Naive thymus-derived CD4-positive, alpha-beta T cell (primary cell): ENCODE data around the gene GNB3. TPM values are rescaled to one million over a fixed set of nuclear protein-coding genes. Genes with fewer than 3 reads are reported as not detected.
"Not testable (repeated sequence)": the region's sequence is repeated elsewhere in the genome, so short reads cannot be mapped to it uniquely, and the experiment has no call there.

ENCODE experiments used
- ATAC-seq: fragments of 150-1000 bp; cut with Tn5 transposase; 2 replicates; pipeline ENCODE4 v1.10.0; 2021; ENCODE audit warnings: mild to moderate bottlenecking, moderate library complexity
- CTCF ChIA-PET: fragments of 350-600 bp; sonication (Branson Sonifier 250); formaldehyde crosslinking; loops from one replicate; lab custom pipeline; 2021; ENCODE audit warnings: antibody characterized with exemption; lab: Charles Lee
- POLR2A ChIA-PET: fragments of 350-600 bp; sonication (Branson Sonifier 250); formaldehyde crosslinking; loops from one replicate; lab custom pipeline; 2021; ENCODE audit warnings: antibody characterized with exemption, inconsistent platforms; lab: Charles Lee
- DNase-seq, 9 donors: peaks; one replicate each; pipeline versions ENCODE4 v3.0.0 to v3.0.0-alpha.2; 2020 to 2022; ENCODE audit warnings: mixed read lengths in 1 of 9
- H3K27ac ChIP-seq: one replicate; pipeline ENCODE4 v1.7.0; 2013; ENCODE audit warnings: mild to moderate bottlenecking, low read depth, low read length, moderate library complexity
- H3K27me3 ChIP-seq, 2 donors: one replicate each; pipeline ENCODE4 v1.7.0; 2013; ENCODE audit warnings: low read length in 2 of 2, mild to moderate bottlenecking in 2 of 2, moderate library complexity in 2 of 2; ENCODE audit not compliant: control insufficient read depth in 2 of 2, insufficient read depth in 2 of 2
- H3K36me3 ChIP-seq, 3 experiments: 1 replicate in 2 of 3; 2 replicates in 1 of 3; pipeline ENCODE4 v1.7.0; 2013; ENCODE audit warnings: low read length in 3 of 3, mild to moderate bottlenecking in 3 of 3, moderate library complexity in 1 of 3; ENCODE audit not compliant: insufficient read depth in 3 of 3, control insufficient read depth in 2 of 3
- H3K4me1 ChIP-seq, 2 donors: one replicate each; pipeline ENCODE4 v1.7.0; 2013; ENCODE audit warnings: low read length in 2 of 2, mild to moderate bottlenecking in 2 of 2, moderate library complexity in 1 of 2; ENCODE audit not compliant: control insufficient read depth in 2 of 2, insufficient read depth in 2 of 2
- H3K4me3 ChIP-seq: 2 replicates; pipeline ENCODE4 v1.7.0; 2013; ENCODE audit warnings: mild to moderate bottlenecking, low read length
- H3K9me3 ChIP-seq, 3 experiments: 1 replicate in 2 of 3; 2 replicates in 1 of 3; pipeline ENCODE4 v1.7.0; 2013; ENCODE audit warnings: low read length in 3 of 3; ENCODE audit not compliant: control insufficient read depth in 2 of 3
- H3K27ac Mint-ChIP-seq, 9 donors: one replicate each; pipeline ENCODE4 v1.8.0; 2020 to 2022; ENCODE audit warnings: mixed read lengths in 9 of 9, mild to moderate bottlenecking in 8 of 9, moderate library complexity in 5 of 9, inconsistent platforms in 2 of 9
- H3K27me3 Mint-ChIP-seq, 5 donors: one replicate each; pipeline ENCODE4 v1.8.0; 2021 to 2022; ENCODE audit warnings: mixed read lengths in 5 of 5, mild to moderate bottlenecking in 1 of 5
- H3K36me3 Mint-ChIP-seq, 5 donors: one replicate each; pipeline ENCODE4 v1.8.0; 2020 to 2022; ENCODE audit warnings: mixed read lengths in 5 of 5, mild to moderate bottlenecking in 3 of 5, inconsistent platforms in 1 of 5
- H3K4me1 Mint-ChIP-seq, 7 donors: one replicate each; pipeline ENCODE4 v1.8.0; 2020 to 2022; ENCODE audit warnings: mixed read lengths in 7 of 7, mild to moderate bottlenecking in 3 of 7, inconsistent platforms in 1 of 7
- H3K4me3 Mint-ChIP-seq, 10 donors: one replicate each; pipeline ENCODE4 v1.8.0; 2020 to 2022; ENCODE audit warnings: mild to moderate bottlenecking in 10 of 10, mixed read lengths in 10 of 10, moderate library complexity in 6 of 10, inconsistent platforms in 2 of 10
- H3K9me3 Mint-ChIP-seq, 11 donors: one replicate each; pipeline ENCODE4 v1.8.0; 2020 to 2022; ENCODE audit warnings: mixed read lengths in 11 of 11, mild to moderate bottlenecking in 4 of 11, inconsistent platforms in 1 of 11, moderate library complexity in 1 of 11
- intact Hi-C, 2 donors: fragments of 100-400 bp; cut with micrococcal nuclease; formaldehyde crosslinking; loops; one replicate each; pipeline ENCODE4 v1.15.1; 2023
- polyA plus RNA-seq, 2 donors: library from polyadenylated mRNA; unstranded; fragments of 300-500 nt; fragmentation: Illumina TruSeq; gene quantifications; one replicate each; pipeline ENCODE4 v1.2.3, GENCODE V29; 2021
- total RNA-seq, 6 experiments: library from RNA in 5 of 6; stranded (reverse) in 5 of 6; gene quantifications; 1 replicate in 5 of 6; 2 replicates in 1 of 6; pipeline ENCODE4 v1.2.3 and lab custom pipeline; 2021 to 2026

Gene GNB3
- total and polyA plus RNA-seq, 7 experiments from 2014 or later, result 0.23 to 11.8 (median 2.5) TPM; not detected in 1

- H3K27me3 ChIP-seq, H3K27ac ChIP-seq, H3K9me3 Mint-ChIP-seq, ATAC-seq, H3K27me3 Mint-ChIP-seq, DNase-seq, H3K4me3 ChIP-seq, H3K9me3 ChIP-seq: not testable (repeated sequence)
- H3K4me1 Mint-ChIP-seq, result peaks cover 20 to 34% (median 23%) of the 10 kb centered on the region in 7 donors
- peak overlapping the region in 5 of 9 donors; percentile 38 to 87 (median 70) for H3K27ac Mint-ChIP-seq
- ChIA-PET CTCF (interaction anchor here (0.6 to 2.2 kb wide), 2 partner anchors 13 to 247 kb away, joined by 3 to 8 read pairs; partner anchors contain the start of gene USP5), POLR2A (interaction anchor here (1.4 to 6.5 kb wide), 5 partner anchors 8 to 112 kb away, joined by 3 to 90 read pairs (median 4); partner anchors contain the start of genes CDCA3, MLF2, SPSB2 and USP5)
- peaks cover 15 to 61% (median 18%) of the 10 kb centered on the region in 3 experiments for H3K36me3 ChIP-seq
- peak overlapping the region in 9 of 10 donors; percentile 9 to 91 (median 71) for H3K4me3 Mint-ChIP-seq
- peaks cover 10 to 55% (median 28%) of the 10 kb centered on the region in 5 donors for H3K36me3 Mint-ChIP-seq
- peaks cover 21 to 23% of the 10 kb centered on the region in 2 donors for H3K4me1 ChIP-seq
- intact Hi-C loops, result loop anchor here in 1 of 2 donors (5.0 kb wide), 1 partner anchor 227 kb away; the partner anchor contains the start of gene C1R
These were observed 24.6 kb downstream of the GNB3 start for GRCh38 chr12:6865307-6865706.

- H3K27me3 ChIP-seq, result no peaks in the 10 kb centered on the region
- peak overlapping the region; percentile 61 for H3K4me3 ChIP-seq
- H3K36me3 ChIP-seq, result peaks cover 6 to 61% (median 8%) of the 10 kb centered on the region in 3 experiments
- no peaks in the 10 kb centered on the region for H3K9me3 ChIP-seq
- ChIA-PET CTCF (interaction anchor here (0.9 to 3.8 kb wide), 2 partner anchors 14 to 81 kb away, joined by 3 to 31 read pairs; partner anchors contain the start of genes CDCA3 and USP5), POLR2A (interaction anchor here (0.9 to 6.5 kb wide), 13 partner anchors 10 to 774 kb away, joined by 3 to 90 read pairs (median 4); partner anchors contain the start of genes C12orf57, CDCA3, MLF2 and RNU7-1)
- H3K9me3 Mint-ChIP-seq, result no peaks in the 10 kb centered on the region
- DNase-seq (no peak), ATAC-seq (no peak)
- peaks cover 5 to 55% (median 19%) of the 10 kb centered on the region in 5 donors for H3K36me3 Mint-ChIP-seq
- peak overlapping the region; percentile 82 for H3K27ac ChIP-seq
- H3K4me1 Mint-ChIP-seq, result peaks cover 25 to 44% (median 32%) of the 10 kb centered on the region in 7 donors
- H3K4me3 Mint-ChIP-seq, result peak overlapping the region; percentile 87 to 93 (median 90)
- H3K27ac Mint-ChIP-seq, result peak overlapping the region; percentile 33 to 95 (median 85)
- H3K4me1 ChIP-seq, result peaks cover 29% of the 10 kb centered on the region in 2 donors
- intact Hi-C loops, result loop anchor here in 1 of 2 donors (5.0 kb wide), 1 partner anchor 226 kb away; the partner anchor contains the start of gene C1R
- no peaks in the 10 kb centered on the region for H3K27me3 Mint-ChIP-seq
These were observed 25.6 kb downstream of the GNB3 start for GRCh38 chr12:6866163-6866919.

- H3K27me3 ChIP-seq, result no peaks in the 10 kb centered on the region
- Mint-ChIP-seq H3K27ac (peak overlapping the region; percentile 68 to 95 (median 87)), H3K9me3 (no peaks in the 10 kb centered on the region), H3K4me1 (peaks cover 30 to 50% (median 38%) of the 10 kb centered on the region in 7 donors), H3K4me3 (peak overlapping the region; percentile 87 to 93 (median 90)), H3K27me3 (no peaks in the 10 kb centered on the region), H3K36me3 (peaks cover 4 to 55% (median 18%) of the 10 kb centered on the region in 5 donors)
- no peaks in the 10 kb centered on the region for H3K9me3 ChIP-seq
- ChIA-PET POLR2A (interaction anchor here (0.9 to 6.5 kb wide), 15 partner anchors 10 to 773 kb away, joined by 3 to 90 read pairs (median 4); partner anchors contain the start of genes C12orf57, CDCA3, ENO2 and RNU7-1), CTCF (interaction anchor here (0.9 to 3.8 kb wide), 5 partner anchors 15 to 81 kb away, joined by 3 to 31 read pairs (median 4); partner anchors contain the start of genes CDCA3 and USP5)
- peak overlapping the region; percentile 61 for H3K4me3 ChIP-seq
- H3K27ac ChIP-seq, result peak overlapping the region; percentile 82
- ATAC-seq, result peak; percentile 10
- peaks cover 36% of the 10 kb centered on the region in 2 donors for H3K4me1 ChIP-seq
- peaks cover 6 to 55% (median 7%) of the 10 kb centered on the region in 3 experiments for H3K36me3 ChIP-seq
- peak in 1 of 9 donors; percentile 75 for DNase-seq
- intact Hi-C loops, result loop anchor here (1.0 to 5.0 kb wide), 4 partner anchors 15 to 225 kb away; partner anchors contain the start of genes USP5 (in 2 of the 2), C1R (in 1 of the 2), EMG1 (in 1 of the 2) and MLF2 (in 1 of the 2)
These were observed 26.2 kb downstream of the GNB3 start for GRCh38 chr12:6866920-6867412.

DNA sequence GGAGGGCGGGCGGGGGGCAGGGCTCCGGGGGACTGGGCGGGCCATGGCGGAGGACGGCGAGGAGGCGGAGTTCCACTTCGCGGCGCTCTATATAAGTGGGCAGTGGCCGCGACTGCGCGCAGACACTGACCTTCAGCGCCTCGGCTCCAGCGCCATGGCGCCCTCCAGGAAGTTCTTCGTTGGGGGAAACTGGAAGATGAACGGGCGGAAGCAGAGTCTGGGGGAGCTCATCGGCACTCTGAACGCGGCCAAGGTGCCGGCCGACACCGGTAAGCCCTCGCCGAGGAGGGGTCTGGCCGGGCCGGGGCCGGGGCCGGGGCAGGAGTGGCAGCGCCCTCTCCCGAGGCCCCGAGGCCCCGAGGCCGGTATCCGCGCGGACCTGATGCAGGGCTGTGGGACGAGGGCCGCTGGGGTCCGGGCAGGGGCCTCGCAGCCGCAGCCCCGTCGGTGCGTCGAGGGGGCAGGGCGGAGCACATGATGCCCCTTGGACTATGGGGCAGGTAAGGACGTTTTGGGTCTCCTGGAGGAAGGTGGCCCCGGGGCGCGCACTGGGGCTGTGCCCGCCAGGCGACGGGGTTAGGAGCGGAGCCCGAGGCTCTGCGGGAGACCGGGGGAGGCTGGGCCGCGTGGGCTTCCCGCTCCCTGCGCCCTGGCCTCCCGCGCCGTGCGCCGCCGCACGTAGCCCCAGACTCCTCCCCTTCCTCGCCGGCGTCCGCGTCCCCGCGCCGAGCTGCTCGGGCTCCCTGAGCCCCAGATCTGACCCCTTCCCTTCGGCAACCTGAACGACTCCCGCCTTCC lies 26.9 kb downstream of the GNB3 start, which contains the start of gene TPI1:
TPI1 (plus strand) TSS at position 119 of the 798 bp plus-strand sequence; CDS start at position 155, 36 bp downstream.
- Mint-ChIP-seq H3K36me3 (peaks cover 0 to 54% (median 14%) of the 10 kb centered on the region in 5 donors), H3K4me3 (peak within 1 kb of the TSS; percentile 87 to 93 (median 91)), H3K4me1 (peaks cover 34 to 55% (median 44%) of the 10 kb centered on the region in 7 donors), H3K9me3 (no peaks in the 10 kb centered on the region), H3K27ac (peak within 1 kb of the TSS; percentile 76 to 95 (median 87)), H3K27me3 (no peaks in the 10 kb centered on the region)
- Histone ChIP-seq H3K36me3 (peaks cover 6 to 54% (median 7%) of the 10 kb centered on the region in 3 experiments), H3K9me3 (no peaks in the 10 kb centered on the region), H3K4me3 (peak within 1 kb of the TSS; percentile 61), H3K27me3 (no peaks in the 10 kb centered on the region), H3K4me1 (peaks cover 38 to 39% of the 10 kb centered on the region in 2 donors), H3K27ac (peak within 1 kb of the TSS; percentile 82)
- DNase-seq (peak; percentile 40 to 87 (median 52)), ATAC-seq (peak; percentile 88)
- POLR2A ChIA-PET, result interaction anchor here (1.0 to 6.5 kb wide), 20 partner anchors 15 to 241 kb away, joined by 3 to 90 read pairs (median 4); partner anchors contain the start of genes C12orf57, CDCA3, ENO2 and RNU7-1
- CTCF ChIA-PET, result interaction anchor here (0.5 to 3.8 kb wide), 12 partner anchors 8 to 241 kb away, joined by 3 to 31 read pairs (median 4); partner anchors contain the start of genes C12orf57, CDCA3, RNU7-1 and USP5
- intact Hi-C loops, result loop anchor here (1.0 to 5.0 kb wide), 7 partner anchors 15 to 225 kb away; partner anchors contain the start of genes USP5 (in 2 of the 2), C1R (in 1 of the 2), EMG1 (in 1 of the 2) and MLF2 (in 1 of the 2)

DNA sequence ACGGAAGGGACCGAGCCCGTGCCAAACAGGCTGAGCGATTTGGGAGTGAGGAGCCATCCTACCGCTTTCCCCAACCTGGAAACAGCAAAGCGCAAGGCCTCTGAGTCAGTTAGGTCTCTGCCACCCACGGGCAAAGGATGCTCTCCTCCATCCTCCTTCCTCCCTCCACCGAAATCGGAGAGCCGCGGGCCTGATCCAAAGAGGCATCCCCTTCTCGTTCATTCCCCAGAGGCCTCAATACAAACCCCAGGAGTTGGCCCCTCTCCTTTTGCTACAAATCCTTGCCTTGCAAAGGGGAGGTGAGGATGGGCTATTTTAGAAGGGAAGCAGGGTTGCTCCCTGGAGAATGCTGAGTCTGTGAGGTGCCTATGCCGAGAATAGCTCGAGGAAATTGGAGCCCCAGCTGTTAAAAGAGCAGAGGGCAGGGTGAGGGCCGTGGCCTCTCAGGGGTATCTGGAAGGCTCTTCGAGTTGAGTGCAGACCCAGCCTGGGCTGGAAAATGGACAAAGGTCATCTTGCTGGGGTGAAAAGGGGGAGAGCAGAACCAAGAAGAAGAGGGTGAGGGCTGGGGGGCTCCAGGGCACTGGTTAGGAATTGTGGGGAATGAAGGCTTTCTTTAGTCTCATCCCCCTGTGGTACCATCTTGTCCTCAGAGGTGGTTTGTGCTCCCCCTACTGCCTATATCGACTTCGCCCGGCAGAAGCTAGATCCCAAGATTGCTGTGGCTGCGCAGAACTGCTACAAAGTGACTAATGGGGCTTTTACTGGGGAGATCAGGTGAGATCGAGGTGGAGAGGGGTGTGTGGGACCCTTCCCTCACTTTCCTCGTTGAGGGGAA lies 27.7 kb downstream of the GNB3 start:
- peaks cover 2 to 52% (median 6%) of the 10 kb centered on the region in 3 experiments for H3K36me3 ChIP-seq
- H3K36me3 Mint-ChIP-seq, result peaks cover 0 to 53% (median 10%) of the 10 kb centered on the region in 5 donors
- H3K4me3 Mint-ChIP-seq, result peak overlapping the region; percentile 87 to 93 (median 89)
- DNase-seq, result peak in 1 of 9 donors; percentile 11
- H3K9me3 Mint-ChIP-seq, result no peaks in the 10 kb centered on the region
- CTCF ChIA-PET, result interaction anchor here (0.9 to 6.9 kb wide), 16 partner anchors 9 to 244 kb away, joined by 3 to 45 read pairs (median 4); partner anchors contain the start of genes C12orf57, C1RL, CDCA3 and ENO2
- H3K27me3 Mint-ChIP-seq, result no peaks in the 10 kb centered on the region
- no peak for ATAC-seq
- POLR2A ChIA-PET, result interaction anchor here (0.6 to 6.5 kb wide), 25 partner anchors 10 to 435 kb away, joined by 3 to 90 read pairs (median 3); partner anchors contain the start of genes C12orf57, CDCA3, ENO2 and MLF2
- peaks cover 34 to 55% (median 44%) of the 10 kb centered on the region in 7 donors for H3K4me1 Mint-ChIP-seq
- intact Hi-C loops, result loop anchor here (1.0 to 5.0 kb wide), 15 partner anchors 46 to 320 kb away; partner anchors contain the start of genes C1R (in 2 of the 2), C12orf57 (in 1 of the 2), C1RL (in 1 of the 2) and ENO2 (in 1 of the 2)
- H3K27ac ChIP-seq, result peak overlapping the region; percentile 82
- H3K4me1 ChIP-seq, result peaks cover 38 to 39% of the 10 kb centered on the region in 2 donors
- H3K4me3 ChIP-seq, result peak overlapping the region; percentile 61
- H3K9me3 ChIP-seq, result no peaks in the 10 kb centered on the region
- no peaks in the 10 kb centered on the region for H3K27me3 ChIP-seq
- H3K27ac Mint-ChIP-seq, result peak overlapping the region; percentile 74 to 90 (median 81)
